Hematopoietic multipotent progenitor cell treated with erythropoietin and hydrocortisone succinate and interleukin-3 and kit ligand, for 6 days (in vitro differentiated cells): ENCODE results near the gene JAK3.
"Not testable (repeated sequence)": the region's sequence is repeated elsewhere in the genome, so short reads cannot be mapped to it uniquely, and the experiment has no call there.

ENCODE experiments used
- DNase-seq: peaks from one replicate; pipeline ENCODE4 v3.0.0-alpha.2; 2015

JAK3 gene

GRCh38 chr19:17847538-17848366, at the start of gene JAK3:
JAK3 (minus strand) TSS chr19:17847982; CDS start chr19:17844417, 3,565 bp downstream.
- peak; percentile 72 for DNase-seq

DNA sequence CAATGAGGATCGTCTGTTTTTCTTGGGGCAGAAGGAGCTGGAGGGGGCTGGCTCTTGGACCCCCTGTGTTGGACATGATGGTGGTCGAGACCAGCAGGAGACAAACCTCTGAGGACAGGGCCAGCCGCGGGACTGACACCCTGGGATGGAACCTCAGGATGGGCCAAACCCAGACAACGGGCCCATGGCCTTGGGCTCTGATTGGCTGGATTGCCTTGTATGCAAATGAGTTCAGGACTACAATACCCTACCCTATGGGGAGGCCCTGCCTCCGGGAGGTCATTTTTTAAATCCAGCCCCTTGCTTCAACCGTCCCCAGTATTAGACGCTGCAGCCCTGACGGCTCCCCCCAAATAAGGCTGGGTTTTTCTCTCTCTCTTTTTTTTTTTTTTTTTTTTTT, 46.0 kb upstream of the JAK3 start:
- no peak for DNase-seq

DNA sequence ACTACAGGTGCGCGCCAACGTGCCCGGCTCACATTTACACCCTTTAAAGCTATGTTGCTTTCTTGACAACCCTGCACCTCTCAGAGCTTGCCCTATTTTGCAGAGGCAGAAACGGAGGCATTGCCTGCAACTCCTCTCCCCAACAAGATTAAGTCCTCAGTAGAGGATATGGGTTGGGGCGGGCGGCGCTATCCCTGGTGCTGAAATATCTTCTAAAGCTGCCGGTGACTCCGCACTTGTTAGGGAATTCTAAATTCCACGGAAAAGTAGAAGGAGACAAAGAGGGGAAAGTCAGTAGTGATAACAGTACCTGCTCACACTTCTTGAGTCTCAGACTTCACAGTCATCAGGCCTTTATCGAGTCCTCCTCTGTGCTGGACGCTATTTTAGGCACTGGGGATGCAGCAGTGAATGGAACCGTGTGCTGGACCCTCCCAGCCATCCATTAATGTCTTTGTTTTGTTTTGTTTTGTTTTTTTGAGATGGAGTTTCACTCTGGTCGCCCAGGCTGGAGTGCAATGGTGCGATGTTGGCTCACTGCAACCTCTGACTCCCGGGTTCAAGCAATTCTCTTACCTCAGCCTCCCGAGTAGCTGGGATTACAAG, 41.9 kb upstream of the JAK3 start:
- DNase-seq = peak; percentile 73

- no peak for DNase-seq
Observed at GRCh38 chr19:17888260-17888659, 40.5 kb upstream of the JAK3 start.

GRCh38 chr19:17887221-17887620, 39.4 kb upstream of the JAK3 start:
- not testable (repeated sequence) for DNase-seq

DNA sequence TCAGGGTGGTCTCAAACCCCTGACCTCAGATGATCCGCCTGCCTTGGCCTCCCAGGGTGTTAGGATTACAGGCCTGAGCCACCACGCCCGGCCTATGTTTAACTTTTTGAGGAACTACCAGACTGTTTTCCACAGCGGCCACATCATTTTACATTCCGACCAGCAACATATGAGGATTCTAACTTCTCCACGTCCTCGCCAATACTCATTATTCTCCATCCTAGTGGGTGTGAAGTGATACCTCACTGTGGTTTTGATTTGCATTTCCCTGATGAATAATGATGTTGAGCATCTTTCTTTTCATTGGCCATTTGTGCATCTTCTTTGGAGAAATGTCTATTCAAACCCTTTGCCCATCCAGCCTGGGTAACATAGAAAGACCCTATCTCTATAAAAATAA, 38.7 kb upstream of the JAK3 start:
- no peak for DNase-seq

GRCh38 chr19:17883627-17884410, 36.0 kb upstream of the JAK3 start:
- DNase-seq = no peak

DNA sequence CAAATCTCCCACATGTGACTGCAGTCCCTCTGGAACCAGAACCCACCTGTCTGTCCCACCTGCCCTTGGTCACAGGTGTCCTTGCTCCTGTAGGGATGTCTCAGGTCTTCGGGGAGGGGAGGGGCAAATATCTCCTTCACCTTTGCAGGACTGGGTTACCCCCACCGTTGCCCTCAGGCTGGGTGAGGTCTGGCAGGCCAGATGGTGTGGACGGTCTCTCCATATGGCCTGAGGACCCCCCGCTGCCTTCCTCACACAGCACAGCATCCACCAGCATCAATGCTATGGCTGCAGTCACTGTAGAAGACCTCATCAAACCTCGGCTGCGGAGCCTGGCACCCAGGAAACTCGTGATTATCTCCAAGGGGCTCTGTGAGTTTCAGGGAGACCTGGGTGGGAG, 33.9 kb upstream of the JAK3 start:
- DNase-seq = no peak

DNA sequence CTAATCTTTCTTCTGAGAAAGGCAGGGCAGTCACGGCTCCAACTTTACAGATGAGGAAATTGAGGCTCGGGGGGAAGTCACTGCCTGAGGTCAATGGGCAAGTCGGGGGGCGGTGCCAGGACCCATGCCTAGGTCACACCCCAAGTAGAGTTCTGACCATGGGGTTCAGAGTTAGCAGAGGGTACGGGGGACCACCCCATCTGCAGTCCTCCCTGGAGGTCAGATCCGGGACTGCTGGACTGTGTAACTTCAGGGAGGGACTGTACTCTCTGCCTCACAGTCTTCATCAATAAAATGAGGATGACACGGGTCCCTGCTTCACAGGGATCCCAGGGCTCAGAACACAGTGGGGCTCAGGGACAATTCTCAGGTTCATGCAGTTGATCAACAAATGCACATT, 31.7 kb upstream of the JAK3 start:
- DNase-seq = no peak

- DNase-seq = no peak
Observed at GRCh38 chr19:17877696-17878095, 29.9 kb upstream of the JAK3 start.

GRCh38 chr19:17874758-17875135, 27.0 kb upstream of the JAK3 start:
- DNase-seq = no peak

DNA sequence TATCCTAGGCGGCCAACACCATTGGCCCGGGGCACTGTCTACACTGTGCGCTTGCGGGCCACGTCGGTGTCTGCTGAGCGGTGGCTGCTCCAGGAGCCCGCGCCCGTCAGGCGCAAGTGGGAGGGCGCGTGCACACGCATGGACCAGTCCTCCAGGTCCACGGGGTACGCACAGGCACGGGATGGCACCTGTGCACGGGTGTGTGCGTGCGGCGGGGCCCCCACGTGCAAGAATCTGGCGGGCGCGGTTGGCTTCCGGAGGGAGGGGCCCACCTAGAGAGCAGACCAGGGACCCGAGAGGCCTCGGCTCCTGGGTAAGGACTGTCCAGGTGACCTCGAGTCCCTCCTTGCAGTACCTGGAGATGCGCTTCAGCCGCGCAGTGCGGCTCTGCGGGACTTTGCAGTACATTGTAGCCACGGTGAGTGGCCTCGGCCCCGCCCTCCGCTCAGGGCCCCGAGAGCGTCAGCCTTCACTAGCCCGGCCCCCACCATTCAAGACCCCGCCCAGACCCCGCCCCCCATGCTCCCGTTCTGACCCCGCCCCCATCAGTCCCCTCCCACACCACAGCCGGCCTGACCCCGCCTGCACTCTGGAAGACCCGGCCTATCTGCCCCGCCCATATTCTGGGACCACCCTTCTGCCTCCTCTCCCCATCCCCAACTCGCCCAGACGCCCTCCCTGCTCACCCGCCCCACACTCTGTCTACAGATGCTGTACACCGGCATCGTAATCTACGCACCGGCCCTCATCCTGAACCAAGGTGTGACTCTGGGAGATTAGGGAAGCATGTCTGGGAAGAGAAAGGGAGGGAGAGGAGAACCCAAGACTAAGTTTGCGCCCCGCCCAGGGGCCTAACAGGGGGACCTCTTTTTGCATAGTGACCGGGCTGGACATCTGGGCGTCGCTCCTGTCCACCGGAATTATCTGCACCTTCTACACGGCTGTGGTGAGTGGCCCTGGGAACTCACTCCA, 26.3 kb upstream of the JAK3 start:
- DNase-seq = peak; percentile 88

DNA sequence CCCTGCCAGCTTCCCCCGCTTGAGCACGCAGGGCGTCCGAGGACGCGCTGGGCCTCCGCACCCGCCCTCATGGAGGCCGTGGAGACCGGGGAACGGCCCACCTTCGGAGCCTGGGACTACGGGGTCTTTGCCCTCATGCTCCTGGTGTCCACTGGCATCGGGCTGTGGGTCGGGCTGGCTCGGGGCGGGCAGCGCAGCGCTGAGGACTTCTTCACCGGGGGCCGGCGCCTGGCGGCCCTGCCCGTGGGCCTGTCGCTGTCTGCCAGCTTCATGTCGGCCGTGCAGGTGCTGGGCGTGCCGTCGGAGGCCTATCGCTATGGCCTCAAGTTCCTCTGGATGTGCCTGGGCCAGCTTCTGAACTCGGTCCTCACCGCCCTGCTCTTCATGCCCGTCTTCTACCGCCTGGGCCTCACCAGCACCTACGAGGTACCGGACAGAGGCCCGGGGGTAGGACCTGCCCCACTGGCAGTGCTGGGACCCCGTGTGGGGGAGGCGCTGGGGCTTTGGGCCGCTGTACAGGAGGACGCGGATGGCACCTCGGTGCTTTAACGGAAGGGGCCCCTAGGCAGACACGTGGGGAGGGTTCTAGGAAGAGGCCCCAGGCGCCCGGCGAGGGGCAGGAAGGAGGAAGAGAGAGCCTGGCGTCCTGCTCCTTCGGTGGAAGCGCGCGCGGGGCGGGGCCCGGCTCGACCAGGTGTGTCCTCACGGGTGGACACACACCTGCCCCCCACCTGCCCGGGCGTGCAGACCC, 24.6 kb upstream of the JAK3 start:
- peak; percentile 45 for DNase-seq

GRCh38 chr19:17871878-17872250, 24.1 kb upstream of the JAK3 start, which contains the start of gene SLC5A5:
SLC5A5 (plus strand) TSS chr19:17871945; CDS start chr19:17872320, 375 bp downstream.
- peak; percentile 45 for DNase-seq

DNA sequence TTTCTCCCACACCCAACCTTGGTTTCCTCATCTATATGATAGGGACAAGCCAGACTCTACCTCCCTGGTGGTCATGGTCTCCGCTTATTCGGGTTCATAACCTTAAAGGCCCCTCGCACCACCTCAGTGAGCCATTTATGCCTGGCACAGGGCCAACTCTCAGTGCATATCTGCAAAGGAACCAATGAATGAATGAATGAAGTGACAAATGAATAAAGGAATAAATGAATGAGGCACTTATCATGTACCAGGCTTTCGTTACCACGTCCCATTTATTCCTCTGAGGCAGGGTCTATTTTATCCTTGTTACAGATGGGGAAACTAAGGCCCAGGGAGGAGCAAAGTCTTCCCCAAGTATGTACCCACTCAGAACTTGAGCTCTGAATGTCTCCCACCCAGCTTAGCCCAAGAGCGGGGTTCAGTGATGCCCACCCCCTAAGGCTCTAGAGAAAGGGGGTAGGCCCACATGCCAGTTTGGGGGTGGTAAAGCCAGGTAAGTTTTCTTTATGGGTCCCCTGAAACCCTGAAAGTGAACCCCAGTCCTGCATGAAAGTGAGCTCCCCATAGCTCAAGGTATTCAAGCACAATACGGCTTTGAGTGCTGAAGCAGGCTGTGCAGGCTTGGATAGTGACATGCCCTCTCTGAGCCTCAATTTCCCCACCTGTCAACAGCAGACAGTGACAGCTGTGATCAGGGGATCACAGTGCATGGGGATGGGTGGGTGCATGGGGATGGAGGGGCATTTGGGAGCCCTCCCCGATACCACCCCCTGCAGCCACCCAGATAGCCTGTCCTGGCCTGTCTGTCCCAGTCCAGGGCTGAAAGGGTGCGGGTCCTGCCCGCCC, 23.5 kb upstream of the JAK3 start:
- DNase-seq = no peak

- DNase-seq = no peak
Observed at GRCh38 chr19:17869114-17869608, 21.4 kb upstream of the JAK3 start.

DNA sequence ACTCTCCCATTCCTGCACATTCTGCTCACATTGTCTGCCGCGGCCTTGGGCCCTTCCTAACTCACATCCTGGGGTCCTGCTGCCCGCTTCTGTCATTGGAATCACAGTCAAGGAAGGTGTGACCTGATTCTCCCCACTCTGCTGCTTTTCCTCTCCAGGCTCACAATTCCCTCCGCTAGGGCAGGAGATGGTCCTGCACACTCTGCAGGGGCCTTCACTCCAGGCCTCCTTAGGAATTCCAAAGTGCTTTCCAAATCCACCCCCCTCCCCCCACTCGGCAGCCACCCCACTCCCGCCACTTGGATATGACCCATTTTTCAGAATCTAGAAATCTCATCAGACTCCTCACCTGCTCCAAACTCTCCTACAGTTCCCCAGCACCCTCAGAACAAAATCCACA, 20.9 kb upstream of the JAK3 start:
- no peak for DNase-seq

DNA sequence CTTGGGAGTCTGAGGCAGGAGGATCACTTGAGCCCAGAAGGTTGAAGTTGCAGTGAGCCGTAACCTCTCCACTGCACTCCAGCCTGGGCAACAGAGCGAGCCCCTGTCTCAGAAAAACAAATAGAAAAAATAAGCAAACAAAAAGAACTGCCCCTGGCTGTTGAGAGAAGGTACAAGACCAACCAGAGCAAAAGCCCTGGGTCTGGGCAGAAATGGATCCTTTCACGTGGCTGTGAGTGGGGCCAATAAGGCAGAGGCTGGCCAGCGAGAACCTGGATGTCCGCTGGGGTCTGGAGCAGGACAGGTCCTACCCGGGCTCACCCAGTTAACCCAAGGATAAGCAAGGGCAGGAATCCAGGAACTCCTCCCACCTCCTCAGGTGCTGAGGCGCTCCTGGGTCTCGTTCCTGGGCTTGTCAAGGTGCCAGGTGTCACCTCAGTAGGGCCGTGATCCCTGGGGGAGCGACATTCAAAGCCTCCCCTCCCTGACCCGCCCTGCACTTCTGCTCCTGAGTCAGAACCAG, 19.2 kb upstream of the JAK3 start:
- no peak for DNase-seq

DNA sequence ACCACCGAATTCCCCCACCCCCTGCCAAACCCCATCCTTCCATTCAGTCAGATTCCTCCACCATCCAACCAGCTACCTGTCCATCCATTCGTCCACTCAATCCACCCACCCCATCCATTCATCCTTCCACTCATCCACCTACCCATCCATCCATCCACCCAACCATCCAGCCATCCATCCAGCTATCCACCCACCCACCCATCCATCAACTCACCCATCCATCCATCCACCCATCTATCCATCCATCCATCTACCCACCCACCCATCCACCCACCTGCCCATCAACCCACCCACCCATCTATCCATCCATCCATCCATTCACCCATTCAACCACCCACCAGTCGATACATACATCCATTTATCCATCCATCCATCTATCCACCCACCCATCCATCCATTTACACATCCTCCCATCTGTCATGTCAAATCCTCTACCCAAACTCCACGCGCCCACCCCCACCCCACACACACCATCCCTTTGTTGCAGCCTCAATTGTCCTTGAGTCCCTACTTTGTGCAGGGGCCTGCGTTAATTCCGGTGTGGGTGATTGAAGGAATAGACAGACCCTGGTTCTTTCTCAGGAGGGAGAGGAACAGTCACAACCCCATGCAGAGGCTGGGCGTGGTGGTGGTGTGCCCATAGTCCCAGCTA, 18.7 kb upstream of the JAK3 start:
- no peak for DNase-seq
